NCI-H1417 treated with DMSO at 0.1 percent for 48 hours (cell line): ENCODE data around the gene RMND5B.
"Not testable (repeated sequence)": the region's sequence is repeated elsewhere in the genome, so short reads cannot be mapped to it uniquely, and the experiment has no call there.

Source experiments
- DNase-seq: peaks from one replicate; lab custom pipeline; 2025; lab: John Stamatoyannopoulos, UW

Gene RMND5B

GRCh38 chr5:178130576-178131445, at the start of gene RMND5B:
TSS of gene RMND5B (plus strand) at chr5:178131014. CDS start at chr5:178138120, 7,106 bp downstream.
- DNase-seq = peak; percentile 29

- DNase-seq = no peak
Observed at GRCh38 chr5:178081571-178082243, 49.1 kb upstream of the RMND5B start.

- no peak for DNase-seq
Observed at GRCh38 chr5:178083922-178084321, 46.9 kb upstream of the RMND5B start.

- no peak for DNase-seq
Observed at GRCh38 chr5:178085316-178085715, 45.5 kb upstream of the RMND5B start.

- DNase-seq = no peak
Observed at GRCh38 chr5:178086266-178086665, 44.5 kb upstream of the RMND5B start.

GRCh38 chr5:178087199-178087598, 43.6 kb upstream of the RMND5B start:
- DNase-seq = not testable (repeated sequence)

GRCh38 chr5:178090856-178091255, 40.0 kb upstream of the RMND5B start:
- DNase-seq = no peak

GRCh38 chr5:178093134-178093533, 37.7 kb upstream of the RMND5B start:
- DNase-seq = no peak

- DNase-seq = no peak
Observed at GRCh38 chr5:178094345-178094744, 36.5 kb upstream of the RMND5B start.

GRCh38 chr5:178098685-178099084, 32.1 kb upstream of the RMND5B start:
- no peak for DNase-seq

- DNase-seq = no peak
Observed at GRCh38 chr5:178103612-178104011, 27.2 kb upstream of the RMND5B start.

- no peak for DNase-seq
Observed at GRCh38 chr5:178104492-178104891, 26.3 kb upstream of the RMND5B start.

GRCh38 chr5:178106086-178106485, 24.7 kb upstream of the RMND5B start:
- DNase-seq = no peak

- DNase-seq = no peak
Observed at GRCh38 chr5:178106556-178107239, 24.1 kb upstream of the RMND5B start.

- no peak for DNase-seq
Observed at GRCh38 chr5:178107756-178108310, 23.0 kb upstream of the RMND5B start.

- DNase-seq = no peak
Observed at GRCh38 chr5:178108446-178108845, 22.4 kb upstream of the RMND5B start.

GRCh38 chr5:178108966-178109365, 21.8 kb upstream of the RMND5B start:
- DNase-seq = no peak

GRCh38 chr5:178110511-178110910, 20.3 kb upstream of the RMND5B start:
- DNase-seq = no peak

- no peak for DNase-seq
Observed at GRCh38 chr5:178111925-178112324, 18.9 kb upstream of the RMND5B start.

- no peak for DNase-seq
Observed at GRCh38 chr5:178112545-178112944, 18.3 kb upstream of the RMND5B start.

- no peak for DNase-seq
Observed at GRCh38 chr5:178113141-178113787, 17.6 kb upstream of the RMND5B start, which contains the start of gene N4BP3. TSS of gene N4BP3 (plus strand) at chr5:178113532. CDS start at chr5:178119584, 6,052 bp downstream.

GRCh38 chr5:178113841-178114324, 16.9 kb upstream of the RMND5B start:
- no peak for DNase-seq
